ENCODE results near the gene CNKSR3.
A peak's percentile ranks its signal among the peaks of the same experiment; 100 is the strongest.

GRCh38 chr6:154510144-154510905 is at the start of gene CNKSR3:
- TF ChIP-seq CTCF (IDR thresholded peaks at IDR 0.05; ENCODE audit: poor library complexity, severe bottlenecking) (peak; percentile 29), RAD21 (conservative IDR thresholded peaks at IDR 0.05) (peak; percentile 24)

Measured in neural cell (in vitro differentiated cells).